ENCODE results near the gene TLCD4.
"Not testable (repeated sequence)": the region's sequence is repeated elsewhere in the genome, so short reads cannot be mapped to it uniquely, and the experiment has no call there.

Gene TLCD4

DNA sequence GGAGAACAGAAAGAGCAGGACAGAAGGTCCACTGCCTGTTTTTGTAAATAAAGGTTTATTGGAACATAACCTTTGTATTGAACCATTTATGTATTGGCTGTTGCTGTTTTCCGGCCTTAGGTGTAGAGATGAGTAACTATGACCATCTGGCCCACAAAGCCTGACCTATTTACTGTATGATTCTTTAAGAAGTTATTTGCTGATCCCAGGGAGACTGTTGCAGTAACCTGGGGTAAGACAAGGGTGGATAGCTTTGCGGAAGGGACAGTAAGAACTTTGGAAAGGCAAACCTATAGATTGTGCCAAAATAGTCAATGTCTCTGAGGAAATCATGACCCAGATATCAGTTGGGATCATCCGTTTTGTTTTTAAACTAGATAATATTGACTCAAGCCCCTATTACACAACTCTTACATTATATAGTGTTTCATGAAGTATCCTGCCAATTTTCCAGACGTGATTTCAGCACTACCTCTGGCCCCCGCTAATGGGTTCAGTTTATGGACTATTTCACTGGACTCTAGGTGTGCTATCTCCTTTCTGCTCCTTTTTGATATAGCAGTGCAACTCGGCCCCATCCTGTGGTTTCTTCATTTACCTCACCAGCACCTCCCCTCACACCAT lies 20.8 kb upstream of the TLCD4 start:
- DNase-seq = no peak

DNA sequence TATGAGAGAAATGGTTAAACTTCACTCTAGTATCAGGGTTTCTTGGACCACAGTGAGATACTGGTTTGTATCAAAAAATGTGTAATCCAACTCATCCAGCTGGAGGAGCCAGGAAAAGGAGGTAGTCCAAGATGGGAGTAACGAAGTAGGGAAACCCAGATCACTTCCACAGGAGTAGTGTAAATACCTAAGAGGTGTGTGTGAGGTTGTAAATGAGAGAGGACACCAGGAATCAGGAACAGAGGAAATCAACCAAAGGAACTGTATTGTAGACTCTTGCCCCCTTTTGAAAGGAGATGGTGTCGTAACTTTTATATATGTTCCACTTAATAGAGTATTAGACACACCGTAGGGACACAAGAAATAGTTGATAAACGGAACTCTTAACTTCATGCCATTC lies 19.7 kb upstream of the TLCD4 start:
- no peak for DNase-seq

DNA sequence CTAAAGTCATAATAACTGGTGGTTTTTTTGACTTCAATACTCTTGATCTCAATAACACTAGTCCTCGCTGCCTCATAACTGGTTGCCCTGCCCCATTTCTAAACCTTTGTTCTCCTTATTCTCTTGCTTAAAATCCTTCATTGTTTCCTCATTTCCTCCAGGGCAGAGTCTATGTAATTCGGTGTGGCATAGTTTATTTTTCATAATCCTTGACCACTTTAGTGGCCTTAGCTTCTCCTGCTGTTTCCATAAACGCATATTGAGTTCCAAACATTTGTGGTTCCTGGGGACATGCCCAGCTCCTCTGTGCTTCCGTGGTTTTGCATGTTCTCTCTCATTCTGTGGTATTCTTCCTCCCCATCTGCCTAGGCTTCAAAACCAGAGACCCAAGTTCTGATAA lies 19.0 kb upstream of the TLCD4 start:
- DNase-seq = no peak

DNA sequence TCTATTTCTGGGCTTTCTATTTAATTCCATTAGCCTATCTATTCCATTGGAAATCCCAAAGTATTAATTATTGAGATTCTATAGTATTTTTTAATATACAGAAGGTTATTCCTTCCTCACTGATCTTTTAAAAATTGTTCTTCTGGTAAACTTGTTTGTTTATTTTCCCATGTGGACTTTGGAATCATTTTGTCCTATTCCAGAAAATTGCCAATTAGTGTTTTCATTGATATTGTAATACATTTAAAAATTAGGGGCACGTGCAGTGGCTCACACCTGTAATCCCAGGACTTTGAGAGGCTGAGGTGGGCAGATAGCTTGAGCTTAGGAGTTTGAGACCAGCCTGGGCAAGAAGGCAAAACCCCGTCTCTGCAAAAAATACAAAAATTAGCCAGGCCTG lies 8.4 kb upstream of the TLCD4 start:
- DNase-seq = no peak

DNA sequence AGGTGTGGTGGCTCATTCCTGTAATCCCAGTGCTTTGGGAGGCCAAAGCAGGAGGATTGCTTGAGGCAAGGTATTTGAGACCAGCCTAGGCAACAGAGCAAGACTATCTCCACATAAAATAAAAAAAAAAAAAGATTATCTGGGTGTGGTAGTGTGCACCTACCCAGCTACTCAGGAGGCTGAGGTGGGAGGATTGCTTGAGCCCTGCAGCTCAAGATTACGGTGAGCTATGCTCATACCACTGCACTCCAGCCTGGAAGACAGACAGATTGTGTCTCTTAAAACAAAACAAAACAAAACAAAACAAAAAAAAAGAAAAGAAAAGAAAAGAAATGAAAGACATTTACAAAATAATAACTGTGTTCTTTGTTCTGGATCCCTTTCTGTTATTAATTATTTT lies 6.1 kb upstream of the TLCD4 start:
- DNase-seq = no peak

DNA sequence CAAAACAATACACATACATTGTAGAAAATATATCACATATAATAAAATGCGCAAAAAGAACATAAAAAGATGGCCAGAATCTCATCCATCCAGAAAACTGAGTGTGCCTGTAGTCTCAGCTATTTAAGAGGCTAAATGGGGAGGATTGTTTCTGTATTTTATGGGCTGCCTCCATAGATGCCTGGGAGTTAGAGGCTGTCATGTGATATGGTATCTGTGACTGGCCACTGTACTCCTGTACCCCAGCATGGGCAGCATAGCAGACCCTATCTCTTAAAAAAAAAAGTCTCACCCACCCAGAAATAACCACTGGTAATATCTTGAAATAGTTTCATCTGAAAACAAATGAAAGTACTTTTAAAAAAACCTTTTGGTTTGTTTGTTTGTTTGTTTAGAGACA lies 3.5 kb upstream of the TLCD4 start:
- DNase-seq = no peak

DNA sequence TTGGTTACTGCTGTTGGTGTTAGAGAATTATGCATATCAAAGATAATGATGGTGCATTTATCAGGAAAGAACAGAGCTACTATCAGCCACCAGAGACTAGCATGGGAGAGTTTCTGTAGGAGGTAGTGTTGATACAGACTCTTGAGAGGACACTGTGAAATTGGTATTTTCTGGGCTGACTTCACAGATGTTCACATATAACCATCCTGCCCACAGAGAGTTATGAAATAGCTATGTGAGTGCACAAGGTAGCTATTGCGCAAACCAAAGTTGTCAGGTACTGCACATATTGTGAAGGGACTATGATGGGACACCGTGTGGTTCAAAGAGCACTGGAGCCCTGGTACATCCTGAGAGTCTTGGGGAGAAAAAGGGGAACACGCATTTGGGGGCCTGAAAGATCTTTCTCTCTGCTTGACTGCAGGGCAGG lies 1.4 kb upstream of the TLCD4 start:
- DNase-seq = no peak

DNA sequence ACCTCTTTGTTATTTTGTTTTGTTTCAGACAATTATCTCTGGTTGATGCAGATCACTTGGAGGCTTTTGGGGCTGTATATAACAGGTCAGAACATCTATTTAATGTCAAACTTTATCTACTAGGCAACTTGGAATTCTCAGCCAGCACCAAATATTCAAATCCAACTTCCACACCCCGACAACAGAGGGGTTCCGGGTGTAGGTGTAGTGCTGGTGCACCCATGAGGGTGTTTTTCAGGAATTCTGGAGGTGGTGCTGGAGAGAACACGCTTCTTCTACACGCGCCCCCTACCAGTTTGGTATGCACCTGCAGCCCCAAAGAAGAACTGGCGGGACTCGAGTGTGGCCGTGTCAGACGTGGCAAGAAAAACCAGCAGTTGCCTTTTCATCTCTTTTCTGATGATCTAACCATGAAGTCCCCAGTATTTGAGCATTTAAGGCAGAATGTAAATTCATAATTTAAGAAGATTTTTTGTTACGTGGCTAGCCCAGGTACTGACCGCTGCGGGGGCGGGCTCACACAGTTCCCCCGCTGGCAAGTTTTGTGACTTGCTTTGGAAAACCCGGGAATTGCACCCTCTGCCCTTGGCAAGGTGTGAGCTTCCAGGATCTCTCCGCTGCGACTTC lies 462 bp upstream of the TLCD4 start:
- DNase-seq = peak; percentile 53 to 69

DNA sequence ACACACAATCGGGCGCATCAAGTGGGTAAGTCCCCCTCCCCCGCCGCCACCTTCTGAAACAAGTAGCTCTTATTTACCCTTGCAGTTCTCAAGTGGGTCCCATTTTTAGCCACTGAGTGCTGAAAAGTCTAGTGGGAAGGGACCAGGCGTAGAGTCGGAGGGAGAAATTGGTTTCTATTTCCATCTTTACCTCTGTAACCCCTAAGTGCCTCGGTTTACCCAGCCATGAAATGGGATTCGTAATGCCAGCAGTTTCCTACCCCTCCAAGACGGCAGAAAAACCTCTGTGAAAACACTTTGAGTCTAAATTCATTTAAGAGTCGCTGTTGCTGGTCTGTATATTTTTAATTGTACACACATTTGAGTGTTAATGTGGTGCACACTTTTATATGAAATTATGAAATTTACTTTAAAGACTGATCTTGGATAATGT lies 928 bp downstream of the TLCD4 start:
- DNase-seq = no peak

DNA sequence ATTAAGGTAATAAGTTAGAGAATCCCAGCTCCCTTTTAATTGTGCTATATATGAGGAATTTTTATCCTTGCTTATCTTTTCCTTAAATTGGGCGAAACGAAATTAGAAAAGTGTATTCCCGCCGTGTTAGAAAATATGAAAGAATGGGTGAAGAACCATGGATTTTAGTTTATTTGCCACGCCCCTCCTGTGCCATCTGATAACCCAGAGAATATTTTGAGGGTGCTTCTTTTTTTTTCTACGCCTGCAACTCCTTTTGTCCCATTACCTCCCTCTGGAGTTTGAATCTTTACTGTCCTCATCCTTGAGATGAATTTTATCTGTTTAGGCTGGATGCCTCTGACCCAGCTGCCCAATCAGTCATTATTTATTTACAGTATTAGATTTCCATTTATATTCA lies 1.6 kb downstream of the TLCD4 start:
- no peak for DNase-seq

DNA sequence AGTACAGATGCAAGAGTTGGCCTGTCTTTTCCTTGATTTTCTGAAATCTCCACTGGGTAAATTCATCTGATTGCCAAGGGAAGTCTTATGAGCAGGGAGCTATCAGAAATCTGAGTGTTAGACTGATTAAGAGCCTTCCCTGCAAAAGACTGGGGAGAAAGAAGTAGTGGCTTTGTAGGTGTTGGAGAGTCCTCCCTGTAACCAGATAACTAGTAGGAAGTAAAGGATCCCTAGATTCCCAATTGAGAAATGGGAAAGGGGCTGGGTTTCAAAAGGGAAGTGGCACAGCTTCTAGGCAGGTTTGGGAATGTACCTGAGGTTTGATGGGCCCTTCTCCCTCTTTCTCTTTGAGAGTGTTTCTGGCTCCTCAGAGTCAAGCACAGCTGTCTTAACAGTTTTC lies 2.1 kb downstream of the TLCD4 start:
- no peak for DNase-seq

DNA sequence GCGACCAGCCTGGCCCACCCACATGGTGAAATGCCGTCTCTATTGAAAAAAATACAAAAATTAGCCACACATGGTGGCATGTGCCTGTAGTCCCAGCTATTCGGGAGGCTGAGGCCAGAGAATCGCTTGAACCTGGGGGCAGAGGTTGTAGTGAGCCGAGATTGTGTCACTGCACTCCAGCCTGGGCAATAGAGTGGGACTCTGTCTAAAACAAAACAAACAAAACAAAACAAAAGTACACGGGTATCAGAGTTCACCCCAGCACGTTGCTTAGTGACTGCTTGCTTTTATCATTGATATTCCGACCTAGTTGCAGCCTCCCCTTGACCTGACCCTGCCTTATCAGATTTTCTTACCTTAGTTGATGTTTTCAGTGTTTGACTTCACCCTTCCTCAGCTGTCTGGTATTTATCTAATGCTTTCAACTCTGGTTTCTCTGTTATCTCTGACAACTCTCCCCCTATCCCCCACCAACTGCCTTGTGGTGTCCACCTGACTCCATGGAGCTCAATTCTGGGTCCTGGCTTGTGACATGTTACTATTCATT lies 5.1 kb downstream of the TLCD4 start:
- DNase-seq = no peak

DNA sequence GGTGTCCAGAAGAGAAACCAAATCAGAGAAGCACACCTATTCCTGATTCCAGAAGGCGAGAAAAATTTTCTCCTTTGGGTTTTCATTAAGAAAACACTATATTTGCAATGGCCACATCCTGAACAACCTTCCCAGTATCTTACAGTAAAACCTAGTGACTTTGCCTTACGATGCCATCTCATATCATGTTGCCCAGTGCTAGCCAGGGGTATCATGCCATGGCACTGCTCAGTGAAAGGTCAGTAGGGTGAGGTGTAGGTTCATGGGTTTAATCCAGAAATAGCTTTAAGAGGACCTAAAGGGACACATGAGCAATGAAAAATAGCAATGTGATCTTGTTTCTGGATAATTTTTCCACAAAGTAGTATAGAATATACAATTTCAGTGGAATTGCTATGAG lies 7.2 kb downstream of the TLCD4 start:
- no peak for DNase-seq

DNA sequence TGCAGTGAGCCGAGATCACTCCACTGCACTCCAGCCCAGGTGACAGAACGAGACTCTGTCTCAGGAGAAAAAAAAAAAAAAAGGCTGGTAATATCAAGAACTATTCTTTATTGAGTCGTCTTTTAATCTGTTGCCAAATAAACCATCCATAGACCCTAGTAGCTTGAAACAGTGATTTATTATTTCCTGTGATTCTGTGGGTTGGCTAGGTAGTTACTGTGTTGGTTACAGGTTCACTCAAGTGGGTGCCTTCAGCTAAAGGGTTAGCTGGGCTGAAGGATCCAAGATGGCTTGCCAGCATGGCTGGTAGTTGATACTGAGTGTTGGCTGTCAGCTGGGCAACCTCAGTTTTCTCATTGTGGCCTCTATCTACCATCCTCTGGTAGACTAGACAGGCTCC lies 9.2 kb downstream of the TLCD4 start:
- DNase-seq = no peak

DNA sequence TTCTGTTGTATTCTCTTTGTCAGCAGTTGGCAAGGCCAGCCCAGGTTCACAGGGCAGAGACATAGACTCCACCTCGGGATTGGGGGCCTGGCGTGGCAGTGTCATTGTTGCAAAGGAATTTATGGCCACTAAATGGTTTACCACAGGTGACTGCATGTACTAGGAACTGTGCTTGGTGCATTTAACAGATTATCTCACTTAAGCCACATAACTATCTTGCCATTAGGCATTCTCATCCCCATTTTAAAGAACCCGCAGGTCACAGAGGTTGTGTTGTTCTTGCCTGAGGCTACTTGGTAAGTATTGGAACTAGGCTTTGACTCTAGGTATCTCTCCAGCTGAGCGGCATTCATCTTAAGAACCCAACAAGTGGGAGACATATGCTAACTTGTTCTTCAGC lies 9.7 kb downstream of the TLCD4 start:
- no peak for DNase-seq

DNA sequence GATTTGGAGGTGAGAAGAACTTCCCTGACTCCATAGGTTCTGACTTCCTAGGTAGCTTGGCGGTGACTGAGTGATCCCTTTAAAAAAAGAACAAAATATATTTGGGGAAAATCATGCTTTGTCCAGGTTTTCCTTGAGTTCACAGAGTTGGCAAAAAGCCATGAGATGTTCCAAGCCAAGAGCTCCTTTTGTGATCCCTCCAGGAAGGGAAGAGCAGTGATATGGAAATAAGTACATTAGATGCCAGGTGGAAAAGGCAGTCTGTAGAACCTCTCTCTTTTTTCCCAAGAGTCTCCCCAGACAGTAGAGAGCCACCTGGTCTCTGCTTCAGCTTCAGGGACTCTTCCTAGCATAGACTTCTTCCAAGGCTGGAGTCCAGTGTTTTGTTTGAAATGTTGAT lies 10.2 kb downstream of the TLCD4 start:
- DNase-seq = no peak

DNA sequence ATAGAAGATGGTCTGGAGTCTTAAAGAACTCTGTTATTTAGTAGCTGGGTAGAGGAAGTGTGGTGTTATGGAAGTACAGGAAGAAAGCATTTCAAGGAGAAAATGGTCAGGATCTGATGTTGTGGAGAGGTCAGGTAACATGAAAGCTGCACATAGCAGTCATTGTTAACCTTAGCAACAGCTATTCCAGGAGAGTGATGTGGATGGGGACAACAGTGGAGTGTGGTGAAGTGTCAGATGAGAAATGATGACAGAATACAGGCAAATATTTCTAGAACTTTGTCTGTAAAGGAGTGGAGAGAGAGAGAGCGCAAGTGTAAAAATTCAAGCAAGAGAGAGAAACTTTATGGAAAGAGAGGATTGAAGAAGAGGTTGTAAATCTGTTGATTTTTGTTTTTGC lies 15.6 kb downstream of the TLCD4 start:
- DNase-seq = no peak

DNA sequence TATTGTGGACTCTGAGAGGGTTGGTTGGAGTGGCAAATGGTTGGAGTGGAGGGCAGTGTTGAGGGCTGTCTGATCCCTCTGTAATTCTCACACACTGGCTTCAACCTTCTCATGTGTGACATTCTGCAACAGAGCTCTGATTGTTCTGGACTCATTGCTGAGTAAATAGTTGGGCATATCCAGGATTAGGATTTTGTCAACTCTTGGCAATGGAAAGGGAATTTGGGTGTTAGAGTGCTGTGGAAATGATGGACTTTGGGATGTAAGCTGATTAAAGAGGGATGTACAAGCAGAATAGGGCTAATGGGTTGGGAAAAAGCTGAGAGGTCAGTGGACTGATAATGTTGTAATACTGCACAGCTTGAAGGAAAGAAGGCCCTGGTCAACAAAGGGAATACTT lies 16.5 kb downstream of the TLCD4 start:
- DNase-seq = no peak

DNA sequence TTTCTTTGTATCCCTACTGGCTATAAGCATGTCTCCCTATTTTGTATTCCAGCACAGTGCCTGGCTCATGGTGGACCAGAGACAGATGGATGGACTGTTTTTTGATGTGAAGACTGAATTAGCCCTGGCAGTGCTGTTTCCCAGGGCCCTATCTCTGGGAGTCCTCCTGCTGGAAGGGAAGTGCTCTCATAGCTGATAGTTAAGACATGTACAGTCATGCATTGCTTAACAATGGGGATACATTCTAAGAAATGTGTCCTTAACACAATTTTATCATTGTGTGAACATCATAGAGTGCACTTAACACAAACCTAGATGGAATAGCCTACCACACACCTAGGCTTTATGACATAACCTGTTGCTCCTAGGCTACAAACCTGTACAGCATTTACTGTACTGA lies 21.1 kb downstream of the TLCD4 start:
- no peak for DNase-seq

DNA sequence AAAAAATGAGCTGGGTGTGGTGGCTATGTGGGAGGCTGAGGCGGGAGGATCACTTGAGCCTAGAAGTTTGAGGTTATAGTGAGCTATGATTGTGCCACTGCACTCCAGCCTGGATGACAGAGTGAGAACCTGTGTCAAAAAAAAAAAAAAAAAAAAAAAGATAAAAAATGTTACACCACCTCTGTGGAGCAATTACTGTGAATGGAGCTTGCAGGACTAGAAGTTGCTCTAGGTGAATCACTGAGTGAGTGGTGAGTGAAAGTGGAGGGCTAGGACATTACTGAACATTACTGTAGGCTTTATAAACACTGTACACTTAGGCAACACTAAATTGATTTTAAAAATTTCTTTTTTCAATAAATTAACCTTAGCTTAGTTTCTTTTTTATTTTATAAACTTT lies 21.9 kb downstream of the TLCD4 start:
- DNase-seq = no peak

DNA sequence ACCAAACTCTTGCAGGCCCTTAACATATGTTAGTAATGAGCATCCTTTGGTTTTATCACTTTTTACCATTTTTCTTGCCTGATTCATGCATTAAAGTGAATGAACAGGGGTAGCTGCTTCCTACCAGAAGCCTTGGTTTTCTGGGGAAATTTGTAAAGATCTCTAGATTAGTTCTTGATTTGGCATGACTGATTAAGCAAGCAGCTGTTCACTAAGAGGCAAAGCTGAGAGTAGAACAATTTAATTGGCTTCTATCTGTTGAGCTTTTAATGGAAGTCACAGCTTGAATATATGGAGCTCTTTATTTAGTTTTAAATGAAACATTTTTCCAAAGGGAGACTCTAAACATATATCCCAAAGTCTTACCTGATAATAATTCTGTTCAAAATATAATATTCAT lies 23.6 kb downstream of the TLCD4 start:
- DNase-seq = no peak

DNA sequence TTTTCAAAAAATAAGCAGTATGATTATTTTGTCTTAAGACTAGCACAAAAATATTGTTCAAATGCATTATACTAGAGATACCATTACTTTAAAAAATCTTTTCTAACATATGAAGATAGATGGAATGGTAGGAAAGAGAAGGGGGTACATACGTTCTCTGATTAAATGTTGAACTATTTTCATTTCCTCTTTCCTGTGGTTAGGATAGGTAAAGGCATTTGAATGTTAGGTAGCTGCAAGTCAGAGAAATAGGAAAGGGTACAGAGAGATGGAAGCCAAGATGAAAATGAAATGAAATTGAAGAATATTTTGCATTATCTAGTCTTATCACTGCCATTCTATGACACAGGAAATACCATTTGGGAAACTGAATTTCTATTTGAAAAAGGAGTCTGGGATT lies 28.3 kb downstream of the TLCD4 start:
- DNase-seq = no peak

DNA sequence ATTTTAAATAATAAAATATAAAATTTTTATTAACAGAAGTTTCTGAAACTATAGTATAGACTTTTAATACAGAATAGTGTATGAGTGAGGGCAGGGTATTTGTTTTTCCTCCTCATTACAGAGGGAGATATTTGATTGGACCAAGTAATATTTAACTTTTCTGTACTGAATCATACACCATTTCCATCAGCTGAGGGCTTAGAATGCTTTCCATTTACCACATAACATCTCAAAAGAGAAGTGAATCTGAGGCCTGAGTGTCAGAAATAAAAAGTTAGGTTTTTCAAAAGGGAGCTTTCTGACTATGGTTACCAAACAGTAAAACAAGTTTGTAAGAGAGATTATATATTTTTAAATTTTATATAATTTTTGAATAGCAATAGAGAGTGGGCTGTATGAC lies 29.5 kb downstream of the TLCD4 start:
- DNase-seq = no peak

DNA sequence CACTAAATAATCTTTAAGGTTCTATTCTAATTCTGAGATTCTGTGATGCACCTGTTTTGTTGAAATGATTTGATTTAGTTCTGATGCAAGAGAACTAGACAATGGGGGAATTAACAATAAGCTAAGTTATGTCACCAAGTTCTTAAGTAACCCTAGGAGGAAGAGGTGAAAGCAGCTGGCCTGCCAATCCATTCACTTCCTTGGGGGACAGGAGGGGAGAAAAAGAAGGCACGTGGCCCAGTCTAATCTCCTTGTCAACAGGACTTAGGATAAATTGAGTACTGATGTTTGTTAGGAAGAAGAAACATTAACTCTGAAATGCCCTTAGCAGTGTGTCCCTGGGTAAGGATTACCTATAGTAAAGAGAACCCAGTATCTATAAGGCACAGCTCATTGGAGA lies 36.9 kb downstream of the TLCD4 start:
- DNase-seq = no peak

DNA sequence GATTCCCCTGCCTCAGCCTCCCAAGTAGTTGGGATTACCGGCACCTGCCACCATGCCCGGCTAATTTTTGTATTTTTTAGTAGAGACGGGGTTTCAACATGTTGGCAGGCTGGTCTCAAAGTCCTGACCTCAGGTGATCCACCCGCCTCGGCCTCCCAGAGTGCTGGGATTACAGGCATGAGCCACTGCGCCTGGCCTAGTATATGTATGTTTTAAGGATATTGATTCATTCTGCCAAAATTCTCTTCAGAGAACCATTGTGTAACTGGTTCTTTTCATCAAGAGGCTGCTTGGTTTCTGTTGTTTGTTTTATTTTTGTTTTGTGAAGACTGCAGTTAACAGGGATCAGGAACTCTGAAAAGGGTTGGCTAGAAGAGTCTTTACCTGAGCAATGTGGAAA lies 48.4 kb downstream of the TLCD4 start:
- not testable (repeated sequence) for DNase-seq
